Epithelial cell of proximal tubule (primary cell): ENCODE results near the gene NUP210. TPM values are rescaled to one million over a fixed set of nuclear protein-coding genes. Genes with fewer than 3 reads are reported as not detected.

Source experiments
- DNase-seq: peaks from one replicate; pipeline ENCODE4 v3.0.0-alpha.2; 2011; ENCODE audit warnings: low read depth
- H3K4me3 ChIP-seq: 2 replicates; pipeline ENCODE4 v1.5.1; 2011; ENCODE audit warnings: low read depth, mild to moderate bottlenecking, low read length
- CTCF ChIP-seq: conservative IDR thresholded peaks from 2 replicates; pipeline ENCODE4 v1.5.1; 2012; ENCODE audit warnings: low read depth, mild to moderate bottlenecking, low read length
- total RNA-seq: library from RNA; depleted of rRNA; stranded (reverse); fragments of >200 nt; gene quantifications from 2 replicates; pipeline ENCODE4 v1.2.3, GENCODE V29; 2015

The NUP210 gene
- total RNA-seq, 1 donor from 2014 or later: 40.1 TPM

GRCh38 chr3:13290941-13291340 lies 129.2 kb downstream of the NUP210 start:
- no peak for TF ChIP-seq CTCF
- DNase-seq: no peak

GRCh38 chr3:13289771-13290285 lies 130.3 kb downstream of the NUP210 start:
- TF ChIP-seq CTCF: no peak
- DNase-seq: no peak
- H3K4me3 ChIP-seq: no peak overlapping the region

More at GRCh38 chr3:13290941-13291340, 129.2 kb downstream of the NUP210 start:
- no peak overlapping the region for H3K4me3 ChIP-seq

- TF ChIP-seq CTCF: no peak
- DNase-seq: no peak
- H3K4me3 ChIP-seq: no peak overlapping the region
These were observed 131.1 kb downstream of the NUP210 start for GRCh38 chr3:13288732-13289718.

- TF ChIP-seq CTCF: no peak
- no peak overlapping the region for H3K4me3 ChIP-seq
- DNase-seq: no peak
These were observed 132.3 kb downstream of the NUP210 start for GRCh38 chr3:13287833-13288232.

GRCh38 chr3:13286873-13287272 lies 133.2 kb downstream of the NUP210 start:
- DNase-seq: no peak
- H3K4me3 ChIP-seq: no peak overlapping the region
- TF ChIP-seq CTCF: no peak

- no peak for TF ChIP-seq CTCF
- no peak for DNase-seq
- H3K4me3 ChIP-seq: no peak overlapping the region
These were observed 135.0 kb downstream of the NUP210 start for GRCh38 chr3:13285007-13285567.

- DNase-seq: no peak
- TF ChIP-seq CTCF: no peak
- no peak overlapping the region for H3K4me3 ChIP-seq
These were observed 136.3 kb downstream of the NUP210 start for GRCh38 chr3:13283877-13284264.
